ENCODE data around the gene AACS.

DNA sequence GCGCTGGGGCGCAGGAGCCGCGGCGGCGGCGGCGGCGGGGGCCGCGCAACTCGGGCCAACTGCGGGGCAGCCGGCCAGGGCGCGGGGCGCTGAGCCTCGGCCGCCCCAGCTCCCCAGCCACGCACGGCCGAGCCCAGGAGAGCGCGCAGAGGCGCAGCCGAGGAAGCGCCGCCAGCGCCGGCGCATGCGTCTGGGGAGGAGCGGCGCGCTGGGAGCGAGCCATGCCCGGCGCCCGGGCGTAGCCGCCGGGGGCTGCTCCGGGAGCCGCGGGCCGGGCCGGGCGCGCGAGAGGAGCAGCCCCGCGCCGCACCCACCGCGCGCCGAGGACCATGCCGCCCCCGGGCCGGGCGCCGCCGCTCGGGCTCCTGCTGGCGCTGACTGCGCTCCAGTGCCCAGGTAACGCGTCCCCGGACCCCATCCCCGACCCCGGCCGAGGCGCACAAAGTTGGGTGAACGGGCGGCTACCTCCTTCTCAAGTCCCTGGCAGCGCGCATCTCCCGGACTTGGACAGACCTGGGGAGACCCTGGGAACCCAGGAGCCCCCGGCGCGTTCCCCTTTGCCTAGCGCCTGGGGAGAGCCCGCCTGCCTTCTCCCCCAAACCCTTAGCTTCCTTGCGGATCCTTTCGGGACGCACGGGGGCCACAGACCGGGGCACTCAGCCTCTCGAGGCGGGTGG is 121.4 kb downstream of the AACS start:
- TF ChIP-seq, protein P1, sequence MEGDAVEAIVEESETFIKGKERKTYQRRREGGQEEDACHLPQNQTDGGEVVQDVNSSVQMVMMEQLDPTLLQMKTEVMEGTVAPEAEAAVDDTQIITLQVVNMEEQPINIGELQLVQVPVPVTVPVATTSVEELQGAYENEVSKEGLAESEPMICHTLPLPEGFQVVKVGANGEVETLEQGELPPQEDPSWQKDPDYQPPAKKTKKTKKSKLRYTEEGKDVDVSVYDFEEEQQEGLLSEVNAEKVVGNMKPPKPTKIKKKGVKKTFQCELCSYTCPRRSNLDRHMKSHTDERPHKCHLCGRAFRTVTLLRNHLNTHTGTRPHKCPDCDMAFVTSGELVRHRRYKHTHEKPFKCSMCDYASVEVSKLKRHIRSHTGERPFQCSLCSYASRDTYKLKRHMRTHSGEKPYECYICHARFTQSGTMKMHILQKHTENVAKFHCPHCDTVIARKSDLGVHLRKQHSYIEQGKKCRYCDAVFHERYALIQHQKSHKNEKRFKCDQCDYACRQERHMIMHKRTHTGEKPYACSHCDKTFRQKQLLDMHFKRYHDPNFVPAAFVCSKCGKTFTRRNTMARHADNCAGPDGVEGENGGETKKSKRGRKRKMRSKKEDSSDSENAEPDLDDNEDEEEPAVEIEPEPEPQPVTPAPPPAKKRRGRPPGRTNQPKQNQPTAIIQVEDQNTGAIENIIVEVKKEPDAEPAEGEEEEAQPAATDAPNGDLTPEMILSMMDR (IDR thresholded peaks at IDR 0.05), result no peak
- no peak for TF ChIP-seq POLR2A (IDR thresholded peaks at IDR 0.05)
